Neural cell (in vitro differentiated cells): Measurements from ENCODE around the gene PRSS33. TPM values are rescaled to one million over a fixed set of nuclear protein-coding genes. Genes with fewer than 3 reads are reported as not detected.

Experiments used
- H2AFZ ChIP-seq: fragments of 200-600, 300-800 bp; sonication (generic), shearing (Covaris generic); 2 replicates; pipeline ENCODE4 v1.6.0; 2014; ENCODE audit warnings: low read depth, mild to moderate bottlenecking, antibody characterized with exemption, low read length, moderate library complexity
- H3F3A ChIP-seq: fragments of 200-600 bp; shearing (Covaris generic); 2 replicates; pipeline ENCODE4 v1.6.1; 2016; ENCODE audit warnings: mild to moderate bottlenecking, moderate library complexity, mixed read lengths, antibody characterized with exemption, low read length; ENCODE audit not compliant: insufficient read depth, poor library complexity, severe bottlenecking
- H3K27ac ChIP-seq: fragments of 200-600, 300-800 bp; sonication (generic), shearing (Covaris generic); 2 replicates; pipeline ENCODE4 v1.5.1; 2014; ENCODE audit warnings: mild to moderate bottlenecking, low read length, moderate library complexity
- H3K27me3 ChIP-seq: fragments of 300-800, 200-600 bp; sonication (generic), shearing (Covaris generic); 2 replicates; pipeline ENCODE4 v1.6.0; 2014; ENCODE audit warnings: mild to moderate bottlenecking, low read depth, low read length, moderate library complexity; ENCODE audit not compliant: insufficient read depth
- H3K36me3 ChIP-seq: fragments of 300-800, 200-600 bp; sonication (generic), shearing (Covaris generic); 2 replicates; pipeline ENCODE4 v1.5.1; 2014; ENCODE audit warnings: mild to moderate bottlenecking, antibody characterized with exemption, low read length, moderate library complexity; ENCODE audit not compliant: insufficient read depth
- H3K4me2 ChIP-seq: fragments of 300-800, 200-600 bp; sonication (generic), shearing (Covaris generic); 2 replicates; pipeline ENCODE4 v1.6.0; 2014; ENCODE audit warnings: mild to moderate bottlenecking, low read length
- H3K4me3 ChIP-seq: fragments of 300-800, 200-600 bp; sonication (generic), shearing (Covaris generic); 2 replicates; pipeline ENCODE4 v1.5.1; 2014; ENCODE audit warnings: mild to moderate bottlenecking, low read length, moderate library complexity
- H3K79me2 ChIP-seq: fragments of 200-600 bp; shearing (Covaris generic); replicated peaks from 2 replicates; pipeline ENCODE4 v1.6.0; 2014; ENCODE audit warnings: mild to moderate bottlenecking, low read length, moderate library complexity; ENCODE audit not compliant: insufficient read depth
- H3K9ac ChIP-seq: fragments of 300-800, 200-600 bp; sonication (generic), shearing (Covaris generic); 2 replicates; pipeline ENCODE4 v1.6.1; 2016; ENCODE audit warnings: mild to moderate bottlenecking, low read length, mixed read lengths
- H3K9me2 ChIP-seq: fragments of 200-600 bp; shearing (Covaris generic); 2 replicates; pipeline ENCODE4 v1.6.1; 2016; ENCODE audit warnings: mild to moderate bottlenecking, low read length, mixed read lengths; ENCODE audit not compliant: insufficient read depth
- H3K9me3 ChIP-seq: fragments of 200-600, 300-800 bp; sonication (generic), shearing (Covaris generic); 2 replicates; pipeline ENCODE4 v1.6.1; 2016; ENCODE audit warnings: mild to moderate bottlenecking, mixed run types, low read length, moderate library complexity, mixed read lengths
- H4K20me1 ChIP-seq: fragments of 200-600 bp; shearing (Covaris generic); 2 replicates; pipeline ENCODE4 v1.6.1; 2016; ENCODE audit warnings: mild to moderate bottlenecking, mixed run types; ENCODE audit not compliant: insufficient read depth
- CTCF ChIP-seq: fragments of 450-650 bp; IDR thresholded peaks from 2 replicates; pipeline ENCODE4 v1.5.1; 2014; ENCODE audit warnings: antibody characterized with exemption, mild to moderate bottlenecking, moderate library complexity; ENCODE audit not compliant: poor library complexity, severe bottlenecking
- EP300 ChIP-seq: fragments of 450-650 bp; conservative IDR thresholded peaks from 2 replicates; pipeline ENCODE4 v1.6.1; 2014; ENCODE audit warnings: antibody characterized with exemption, mild to moderate bottlenecking, moderate library complexity; ENCODE audit not compliant: poor library complexity, severe bottlenecking
- EZH2 ChIP-seq: fragments of 200-600, 300-800 bp; shearing (Covaris generic), sonication (generic); IDR thresholded peaks from 2 replicates; pipeline ENCODE4 v1.6.1; 2014; ENCODE audit warnings: antibody characterized with exemption, low read length, borderline replicate concordance, mild to moderate bottlenecking; ENCODE audit not compliant: insufficient read depth, poor library complexity, severe bottlenecking
- MXI1 ChIP-seq: fragments of 450-650 bp; conservative IDR thresholded peaks from 2 replicates; pipeline ENCODE4 v1.6.1; 2014; ENCODE audit warnings: antibody characterized with exemption, mild to moderate bottlenecking; ENCODE audit not compliant: poor library complexity, severe bottlenecking
- POLR2AphosphoS5 ChIP-seq: IDR thresholded peaks from 2 replicates; pipeline ENCODE4 v1.6.1; 2012
- RAD21 ChIP-seq: fragments of 450-650 bp; conservative IDR thresholded peaks from 2 replicates; pipeline ENCODE4 v1.6.1; 2014; ENCODE audit warnings: antibody characterized with exemption, mild to moderate bottlenecking, moderate library complexity
- REST ChIP-seq: IDR thresholded peaks from 2 replicates; pipeline ENCODE4 v1.6.1; 2012; ENCODE audit warnings: borderline replicate concordance
- SMC3 ChIP-seq: fragments of 450-650 bp; conservative IDR thresholded peaks from 2 replicates; pipeline ENCODE4 v1.6.1; 2014; ENCODE audit warnings: antibody characterized with exemption, mild to moderate bottlenecking, moderate library complexity; ENCODE audit not compliant: poor library complexity
- TAF1 ChIP-seq: IDR thresholded peaks from 2 replicates; pipeline ENCODE4 v1.6.1; 2012; ENCODE audit warnings: low read depth
- polyA plus RNA-seq: library from polyadenylated mRNA; depleted of rRNA; stranded (reverse); fragments of >200 nt; gene quantifications from 2 replicates; pipeline ENCODE4 v1.2.3, GENCODE V29; 2014

The PRSS33 gene
- polyA plus RNA-seq, 1 donor from 2014 or later = not detected

- H3K9me2 ChIP-seq = no peaks in the 10 kb centered on the region
- H3K9ac ChIP-seq = no peak overlapping the region
- peaks cover 44% of the 10 kb centered on the region for H3K36me3 ChIP-seq
- no peak overlapping the region for H2AFZ ChIP-seq
- no peak for TF ChIP-seq POLR2AphosphoS5
- TF ChIP-seq REST = no peak
- no peak for TF ChIP-seq RAD21
- TF ChIP-seq EP300 = no peak
- TF ChIP-seq TAF1 = no peak
- no peak for TF ChIP-seq SMC3
- TF ChIP-seq CTCF = no peak
- TF ChIP-seq MXI1 = no peak
- TF ChIP-seq EZH2 = no peak
- peaks cover 12% of the 10 kb centered on the region for H3K79me2 ChIP-seq
- no peak overlapping the region for H3K4me3 ChIP-seq
- no peaks in the 10 kb centered on the region for H3F3A ChIP-seq
- H3K27ac ChIP-seq = no peak overlapping the region
- peaks cover 19% of the 10 kb centered on the region for H3K9me3 ChIP-seq
- no peaks in the 10 kb centered on the region for H3K27me3 ChIP-seq
- no peaks in the 10 kb centered on the region for H4K20me1 ChIP-seq
- no peak overlapping the region for H3K4me2 ChIP-seq
Observed at GRCh38 chr16:2767891-2768290, 19.5 kb downstream of the PRSS33 start.

- Histone ChIP-seq H3K27ac (no peak overlapping the region), H3K36me3 (peaks cover 47% of the 10 kb centered on the region), H3K9me3 (peaks cover 25% of the 10 kb centered on the region), H3K9ac (no peak overlapping the region), H3F3A (no peaks in the 10 kb centered on the region), H3K4me2 (no peak overlapping the region), H3K9me2 (no peaks in the 10 kb centered on the region), H3K79me2 (peaks cover 12% of the 10 kb centered on the region), H2AFZ (no peak overlapping the region), H4K20me1 (no peaks in the 10 kb centered on the region), H3K27me3 (no peaks in the 10 kb centered on the region), H3K4me3 (no peak overlapping the region)
- TF ChIP-seq REST = no peak
- no peak for TF ChIP-seq POLR2AphosphoS5
- no peak for TF ChIP-seq TAF1
- TF ChIP-seq EP300 = no peak
- TF ChIP-seq MXI1 = no peak
Observed at GRCh38 chr16:2767140-2767731, 20.1 kb downstream of the PRSS33 start.
